Kidney (tissue), 14 donors: ENCODE data around the gene MEIS2. TPM values are rescaled to one million over a fixed set of nuclear protein-coding genes. Genes with fewer than 3 reads are reported as not detected.
A peak's percentile ranks its signal among the peaks of the same experiment; 100 is the strongest.

Experiments used
- DNase-seq, 5 donors: peaks; one replicate each; pipeline ENCODE4 v3.0.0-alpha.2; 2013 to 2020
- FAIRE-seq: peaks from 2 replicates; lab custom pipeline; 2012; peaks lifted over from hg19 to GRCh38; lab: Jason Lieb, UNC
- H3K27ac ChIP-seq, 2 donors: one replicate each; pipeline ENCODE4 v1.7.0; 2013; ENCODE audit warnings: low read depth in 2 of 2, low read length in 2 of 2, inconsistent platforms in 1 of 2
- H3K27me3 ChIP-seq: one replicate; pipeline ENCODE4 v1.7.1; 2013; ENCODE audit warnings: low read length, inconsistent platforms; ENCODE audit not compliant: control insufficient read depth, insufficient read depth
- H3K36me3 ChIP-seq, 3 donors: one replicate each; pipeline versions ENCODE4 v1.7.0 to v1.7.1; 2013; ENCODE audit warnings: low read length in 3 of 3, control low read depth in 1 of 3, inconsistent platforms in 1 of 3; ENCODE audit not compliant: insufficient read depth in 3 of 3, control insufficient read depth in 2 of 3
- H3K4me1 ChIP-seq, 3 donors: one replicate each; pipeline versions ENCODE4 v1.7.0 to v1.7.1; 2013; ENCODE audit warnings: low read length in 3 of 3, inconsistent platforms in 1 of 3, low read depth in 1 of 3; ENCODE audit not compliant: control insufficient read depth in 2 of 3, insufficient read depth in 2 of 3
- H3K4me3 ChIP-seq, 3 donors: one replicate each; pipeline versions ENCODE4 v1.7.0 to v1.8.1; 2013; ENCODE audit warnings: low read length in 3 of 3, control low read depth in 1 of 3, inconsistent platforms in 1 of 3
- H3K9ac ChIP-seq, 3 donors: one replicate each; pipeline versions ENCODE4 v1.7.0 to v1.7.1; 2013; ENCODE audit warnings: low read length in 3 of 3, control low read depth in 1 of 3, inconsistent platforms in 1 of 3
- H3K9me3 ChIP-seq, 3 donors: one replicate each; pipeline versions ENCODE4 v1.7.0 to v1.7.1; 2013; ENCODE audit warnings: low read length in 3 of 3, control low read depth in 1 of 3, inconsistent platforms in 1 of 3; ENCODE audit not compliant: control insufficient read depth in 2 of 3, insufficient read depth in 1 of 3
- CTCF ChIP-seq: IDR thresholded peaks from 3 replicates; pipeline ENCODE4 v1.5.1; 2012; ENCODE audit warnings: mild to moderate bottlenecking, moderate library complexity, borderline replicate concordance; ENCODE audit not compliant: insufficient read depth; ENCODE audit errors: extremely low read depth
- intact Hi-C: fragments of 100-400 bp; cut with DNase I; formaldehyde crosslinking; loops from one replicate; pipeline ENCODE4 v1.11.1; 2022
- polyA plus RNA-seq: library from polyadenylated mRNA; stranded (reverse); fragments of 350-450 nt; fragmentation: Illumina TruSeq; extraction: RNeasy Lipid Tissue Mini Kit (QIAGEN cat#74804); gene quantifications from one replicate; pipeline ENCODE4 v1.2.3, GENCODE V29; 2014; ENCODE audit warnings: low read depth, low replicate concordance; ENCODE audit not compliant: insufficient read depth
- total RNA-seq: library from RNA; stranded (reverse); fragmentation: NEBNext Ultra II Directional; extraction: Animal tissue kit (Norgen Biotek cat#: 25700); gene quantifications from one replicate; pipeline ENCODE4 v1.2.1, GENCODE V29; 2021
- donor health status: control.
- donor health status: control.
- donor health status: control.
- donor health status: control.
- donor health status: control.
- donor health status: DM: yes; HTN: yes; CAD: no.
- donor health status: Normal renal cell carcinoma (clear cell type).

MEIS2 gene
- total and polyA plus RNA-seq, 2 donors from 2014 or later, result 14.7 to 50.9 TPM

GRCh38 chr15:37079726-37080125, 20.6 kb downstream of the MEIS2 start:
- H3K4me1 ChIP-seq, result peaks cover 0 to 5% (median 0%) of the 10 kb centered on the region in 3 donors
- H3K4me3 ChIP-seq, result no peak overlapping the region
- H3K36me3 ChIP-seq, result peaks cover 0 to 7% (median 3%) of the 10 kb centered on the region in 3 donors
- intact Hi-C loops, result no loop called here
- DNase-seq (peak in 1 of 5 donors; percentile 51), FAIRE-seq (no peak)
- no peaks in the 10 kb centered on the region for H3K27me3 ChIP-seq
- H3K27ac ChIP-seq, result no peak overlapping the region
- TF ChIP-seq CTCF, result no peak
- no peaks in the 10 kb centered on the region for H3K9me3 ChIP-seq
- no peak overlapping the region for H3K9ac ChIP-seq

GRCh38 chr15:37078566-37078965, 21.8 kb downstream of the MEIS2 start:
- H3K9me3 ChIP-seq, result no peaks in the 10 kb centered on the region
- H3K27ac ChIP-seq, result no peak overlapping the region
- FAIRE-seq, result no peak
- intact Hi-C loops, result no loop called here
- H3K4me1 ChIP-seq, result peaks cover 0 to 5% (median 0%) of the 10 kb centered on the region in 3 donors
- peaks cover 0 to 4% (median 3%) of the 10 kb centered on the region in 3 donors for H3K36me3 ChIP-seq
- H3K9ac ChIP-seq, result no peak overlapping the region
- no peak for DNase-seq
- no peaks in the 10 kb centered on the region for H3K27me3 ChIP-seq
- no peak overlapping the region for H3K4me3 ChIP-seq
- no peak for TF ChIP-seq CTCF

- no peak overlapping the region for H3K4me3 ChIP-seq
- FAIRE-seq (no peak), DNase-seq (no peak)
- no peaks in the 10 kb centered on the region for H3K27me3 ChIP-seq
- H3K9ac ChIP-seq, result no peak overlapping the region
- peaks cover 0 to 5% (median 0%) of the 10 kb centered on the region in 3 donors for H3K4me1 ChIP-seq
- intact Hi-C loops, result no loop called here
- TF ChIP-seq CTCF, result no peak
- no peak overlapping the region for H3K27ac ChIP-seq
- H3K36me3 ChIP-seq, result peaks cover 0 to 3% (median 0%) of the 10 kb centered on the region in 3 donors
- no peaks in the 10 kb centered on the region for H3K9me3 ChIP-seq
Measured at GRCh38 chr15:37077623-37078351, 22.6 kb downstream of the MEIS2 start.
